ENCODE data around the gene SRSF3. TPM values are rescaled to one million over a fixed set of nuclear protein-coding genes. Genes with fewer than 3 reads are reported as not detected.

SRSF3 gene
- polyA plus RNA-seq, 2 of the 4 experiments (the other 2 are of a cell fraction): 629 to 652 TPM

- no peaks in the 10 kb centered on the region for H3K9me3 ChIP-seq
- peaks cover 15% of the 10 kb centered on the region for H3K4me1 ChIP-seq
- FAIRE-seq (no peak), DNase-seq (ENCODE audit: low read depth in 1 of 2, low spot score in 1 of 2) (no peak), ATAC-seq (no peak)
- H3K4me3 ChIP-seq: no peak overlapping the region
- no peak overlapping the region for H3K27ac ChIP-seq
- no peak overlapping the region for H3K4me2 ChIP-seq
- CTCF ChIA-PET: no interaction called here
- POLR2A ChIA-PET: no interaction called here
- TF ChIP-seq HES2 (IDR thresholded peaks at IDR 0.05) (no peak), BHLHE40 (IDR thresholded peaks at IDR 0.05; ENCODE audit: low read depth, low read length) (no peak), HOXA7 (CRISPR knock-in tag; IDR thresholded peaks at IDR 0.05) (no peak), JUN (IDR thresholded peaks at IDR 0.05) (no peak), CBX2 (IDR thresholded peaks at IDR 0.05; ENCODE audit: borderline replicate concordance, low read depth) (no peak), CTCF (IDR thresholded peaks at IDR 0.05) (no peak), PHF8 (IDR thresholded peaks at IDR 0.05; ENCODE audit: borderline replicate concordance, low read depth) (no peak), KDM5A (IDR thresholded peaks at IDR 0.05) (no peak), REST (IDR thresholded peaks at IDR 0.05) (no peak), EHF (CRISPR knock-in tag; IDR thresholded peaks at IDR 0.05) (no peak), ATOH8 (CRISPR knock-in tag; IDR thresholded peaks at IDR 0.05; ENCODE audit: low read depth) (no peak)
- 88% methylated on average over 5 of the region's 5 CpGs for WGBS (ENCODE audit: missing lambda C conversion rate)
These were observed 37.9 kb upstream of the SRSF3 start for GRCh38 chr6:36556281-36556680.

GRCh38 chr6:36559011-36559793, 35.0 kb upstream of the SRSF3 start:
- WGBS (ENCODE audit: missing lambda C conversion rate): 83% methylated on average over 7 of the region's 7 CpGs
- H3K27ac ChIP-seq: no peak overlapping the region
- no peak overlapping the region for H3K4me2 ChIP-seq
- no peaks in the 10 kb centered on the region for H3K9me3 ChIP-seq
- DNase-seq (ENCODE audit: low read depth in 1 of 2, low spot score in 1 of 2) (no peak), ATAC-seq (no peak), FAIRE-seq (no peak)
- TF ChIP-seq ATOH8 (CRISPR knock-in tag; IDR thresholded peaks at IDR 0.05; ENCODE audit: low read depth): no peak
- TF ChIP-seq TP53 (CRISPR knock-in tag; IDR thresholded peaks at IDR 0.05): no peak
- TF ChIP-seq USF2 (IDR thresholded peaks at IDR 0.05): no peak
- POLR2A ChIA-PET: no interaction called here
- H3K4me3 ChIP-seq: no peak overlapping the region
- peaks cover 33% of the 10 kb centered on the region for H3K4me1 ChIP-seq
- CTCF ChIA-PET: no interaction called here

Measured in A549 (cell line).